Transverse colon (tissue), 4 donors: Measurements from ENCODE around the gene VPS26B.
A peak's percentile ranks its signal among the peaks of the same experiment; 100 is the strongest.

Source experiments
- CTCF ChIP-seq, 5 experiments: fragments of 200-600 bp in 3 of 5; fragments of 450-650 bp in 2 of 5; sonication (generic) in 3 of 5; IDR thresholded peaks; 1 replicate in 2 of 5; 2 replicates in 3 of 5; pipeline ENCODE4 v1.5.1; 2016 to 2017; ENCODE audit warnings: antibody characterized with exemption in 5 of 5, inconsistent platforms in 3 of 5, mild to moderate bottlenecking in 2 of 5, moderate library complexity in 1 of 5
- EP300 ChIP-seq: sonication (generic); formaldehyde crosslinking; IDR thresholded peaks from one replicate; pipeline ENCODE4 v1.6.1; 2017; ENCODE audit warnings: antibody characterized with exemption, low read depth
- POLR2A ChIP-seq: fragments of 450-650 bp; IDR thresholded peaks from one replicate; pipeline ENCODE4 v1.6.1; 2016; ENCODE audit warnings: antibody characterized with exemption, mild to moderate bottlenecking, moderate library complexity
- POLR2AphosphoS5 ChIP-seq, 3 donors: sonication (generic); formaldehyde crosslinking; IDR thresholded peaks; one replicate each; pipeline ENCODE4 v1.6.1; 2016; ENCODE audit warnings: antibody characterized with exemption in 3 of 3

- TF ChIP-seq CTCF (IDR thresholded peaks at IDR 0.05) (no peak), POLR2AphosphoS5 (IDR thresholded peaks at IDR 0.05) (no peak), POLR2A (peak; percentile 8), EP300 (no peak)
Measured at GRCh38 chr11:134224710-134225664, 516 bp downstream of the VPS26B start.
